SKM-1 (cell line): ENCODE results near the gene BMI1.

Experiments
- DNase-seq: peaks from one replicate; lab custom pipeline; 2025; ENCODE audit not compliant: unreplicated experiment; lab: John Stamatoyannopoulos, UW

The BMI1 gene

DNA sequence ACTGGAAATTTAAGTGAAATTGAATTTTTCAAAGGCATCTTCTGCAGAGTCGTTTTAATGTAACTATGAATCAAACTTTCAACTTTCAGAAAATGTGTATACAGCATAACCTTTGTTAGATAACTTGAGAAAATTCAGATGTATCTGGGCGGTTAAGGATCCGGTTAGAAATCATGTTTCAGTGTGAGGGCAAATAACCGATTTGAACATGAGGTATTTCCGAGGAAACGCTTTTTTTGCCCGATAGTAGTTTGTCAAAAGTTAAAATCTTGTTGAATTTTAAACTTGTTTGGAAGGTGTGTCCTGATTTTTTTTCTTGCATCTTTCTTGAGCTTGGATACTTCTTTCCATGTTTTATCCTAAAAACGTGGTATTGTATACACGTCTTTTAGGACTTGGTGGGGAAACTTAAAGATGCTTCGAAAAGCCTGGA, 1.3 kb upstream of the BMI1 start:
- DNase-seq: no peak

DNA sequence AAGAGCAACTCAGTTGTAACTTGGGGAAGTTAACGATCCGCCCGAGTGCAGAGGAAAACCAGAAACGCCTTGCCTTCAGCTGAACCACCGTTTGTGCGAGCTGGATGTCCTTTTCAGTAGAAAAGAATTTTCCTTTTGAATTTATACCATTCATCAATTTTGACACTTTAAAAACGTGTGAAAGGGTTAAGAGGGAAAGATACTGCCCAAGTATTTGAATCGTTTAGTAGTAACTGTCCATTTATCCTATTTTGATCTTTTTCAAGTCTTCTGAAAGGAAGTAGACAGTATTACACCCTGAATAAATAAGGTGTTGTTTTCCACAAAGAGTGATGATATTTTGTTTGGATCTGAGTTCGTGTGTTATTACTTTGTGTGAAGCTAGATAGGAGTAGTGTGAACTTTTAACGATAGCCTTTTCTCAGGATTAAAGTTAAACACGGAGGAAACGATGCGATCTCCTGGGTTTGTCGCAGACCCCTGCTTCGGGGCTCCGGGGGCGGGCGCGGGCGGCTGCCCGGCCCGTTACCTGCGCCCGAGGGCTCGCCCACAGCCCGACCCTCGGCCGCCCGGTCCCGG, 830 bp upstream of the BMI1 start:
- no peak for DNase-seq

DNA sequence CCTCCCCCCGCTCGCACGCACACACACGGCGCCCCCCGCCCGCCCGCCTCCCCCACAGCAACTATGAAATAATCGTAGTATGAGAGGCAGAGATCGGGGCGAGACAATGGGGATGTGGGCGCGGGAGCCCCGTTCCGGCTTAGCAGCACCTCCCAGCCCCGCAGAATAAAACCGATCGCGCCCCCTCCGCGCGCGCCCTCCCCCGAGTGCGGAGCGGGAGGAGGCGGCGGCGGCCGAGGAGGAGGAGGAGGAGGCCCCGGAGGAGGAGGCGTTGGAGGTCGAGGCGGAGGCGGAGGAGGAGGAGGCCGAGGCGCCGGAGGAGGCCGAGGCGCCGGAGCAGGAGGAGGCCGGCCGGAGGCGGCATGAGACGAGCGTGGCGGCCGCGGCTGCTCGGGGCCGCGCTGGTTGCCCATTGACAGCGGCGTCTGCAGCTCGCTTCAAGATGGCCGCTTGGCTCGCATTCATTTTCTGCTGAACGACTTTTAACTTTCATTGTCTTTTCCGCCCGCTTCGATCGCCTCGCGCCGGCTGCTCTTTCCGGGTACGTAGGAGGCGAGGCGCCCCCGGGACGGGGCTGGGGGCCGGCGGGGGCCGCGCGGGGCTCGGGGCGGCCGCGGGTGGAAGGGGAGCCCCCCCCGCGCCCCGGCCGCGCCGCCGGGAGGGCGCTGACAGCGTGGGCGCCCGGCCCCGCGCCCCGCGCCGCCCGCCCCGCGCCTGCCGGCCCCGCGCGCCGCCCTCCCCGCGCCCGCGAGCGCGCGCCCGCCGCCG, 441 bp downstream of the BMI1 start:
- no peak for DNase-seq

DNA sequence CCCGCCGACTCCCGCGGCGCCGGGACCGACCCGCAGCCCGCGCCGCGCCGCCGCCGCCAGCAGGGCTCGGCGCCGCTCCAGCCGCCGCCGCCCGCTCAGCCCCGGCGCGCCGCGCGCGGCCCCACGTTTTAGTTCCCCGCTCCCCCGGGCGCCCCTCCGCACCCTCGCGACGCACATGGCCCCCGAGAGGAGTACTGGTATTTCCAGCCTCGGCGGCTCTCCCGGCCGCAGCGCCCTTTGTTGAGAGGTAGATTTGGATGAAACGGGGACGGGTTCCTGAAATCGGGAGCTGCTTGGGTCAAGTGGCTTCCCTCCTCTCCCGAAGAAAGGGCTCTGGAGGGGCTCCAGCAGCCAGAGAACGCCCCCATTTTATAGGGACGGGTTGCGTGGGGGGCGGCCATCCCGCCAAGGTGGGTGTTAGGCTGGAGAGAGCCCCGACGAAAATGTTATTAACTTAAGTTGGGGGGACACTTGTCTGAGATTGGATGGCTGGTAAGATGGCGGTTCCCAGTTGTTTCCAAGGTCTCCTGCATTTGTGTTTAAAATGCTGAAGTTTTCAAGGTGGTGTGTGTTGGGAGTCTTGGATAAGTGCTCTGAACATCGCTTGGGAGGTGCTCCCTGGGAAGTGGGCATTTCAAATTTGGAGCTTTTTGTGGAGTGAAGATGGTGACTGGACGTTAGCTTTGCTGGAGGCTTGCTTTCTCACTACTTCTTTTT, 1.2 kb downstream of the BMI1 start:
- no peak for DNase-seq

DNA sequence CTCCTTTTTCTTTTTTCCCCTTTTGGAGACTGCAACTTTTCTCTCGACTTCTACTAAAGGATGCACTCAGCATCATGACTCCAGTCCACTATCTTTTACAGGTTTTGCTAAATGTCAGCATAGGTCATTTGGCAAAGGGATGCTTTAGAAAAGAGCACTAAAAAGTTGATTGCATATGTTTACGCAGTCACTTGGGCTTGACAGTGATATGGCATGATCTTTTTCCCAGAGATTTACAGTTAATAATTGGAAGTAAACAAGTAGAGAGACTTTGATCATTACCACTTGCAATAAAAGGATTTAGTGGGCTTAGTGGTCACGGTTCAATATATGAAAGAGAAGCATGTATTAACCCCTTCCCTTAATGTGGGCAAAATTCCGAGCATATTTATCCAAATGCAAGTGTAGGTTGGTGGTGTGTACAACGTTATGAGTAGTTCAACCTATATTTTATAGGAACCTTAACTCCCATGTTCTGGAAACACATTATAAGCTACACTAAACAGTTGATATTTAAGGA, 1.8 kb downstream of the BMI1 start:
- no peak for DNase-seq

DNA sequence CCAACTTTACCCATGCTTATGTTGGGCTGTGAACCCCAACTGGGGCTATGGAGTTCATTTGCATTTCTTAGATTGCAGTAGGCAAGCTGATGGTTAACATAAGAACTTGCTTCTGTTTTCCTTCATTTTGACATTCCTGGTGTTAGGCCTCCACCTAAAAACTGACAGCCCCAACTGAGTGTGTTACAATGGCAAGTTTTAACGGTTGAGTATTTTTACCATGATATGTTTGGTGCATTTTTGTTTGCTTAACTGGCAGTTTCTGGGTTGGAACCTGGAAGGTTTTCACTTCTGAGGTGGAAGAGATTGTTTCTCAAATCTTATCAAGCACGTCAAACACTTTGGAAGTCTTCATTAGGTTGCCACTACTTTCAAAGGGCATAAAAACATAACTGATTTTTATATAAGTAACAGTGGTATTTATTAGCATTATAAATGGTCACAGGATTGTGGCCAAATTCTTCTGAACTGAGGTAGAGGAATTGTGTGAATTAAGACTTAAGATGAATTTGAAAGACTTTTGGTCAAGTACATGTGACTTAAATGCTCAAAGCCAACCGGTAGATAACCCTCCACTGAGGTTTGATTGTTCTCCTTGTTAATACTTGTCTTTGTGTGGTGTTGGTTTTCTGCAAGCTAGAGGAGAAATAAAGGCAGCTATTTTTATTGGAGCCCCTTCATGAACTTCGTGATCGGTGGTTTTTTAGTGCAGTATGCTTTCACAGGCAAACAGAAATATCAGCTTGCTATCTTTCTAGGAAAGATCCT, 2.8 kb downstream of the BMI1 start:
- no peak for DNase-seq

DNA sequence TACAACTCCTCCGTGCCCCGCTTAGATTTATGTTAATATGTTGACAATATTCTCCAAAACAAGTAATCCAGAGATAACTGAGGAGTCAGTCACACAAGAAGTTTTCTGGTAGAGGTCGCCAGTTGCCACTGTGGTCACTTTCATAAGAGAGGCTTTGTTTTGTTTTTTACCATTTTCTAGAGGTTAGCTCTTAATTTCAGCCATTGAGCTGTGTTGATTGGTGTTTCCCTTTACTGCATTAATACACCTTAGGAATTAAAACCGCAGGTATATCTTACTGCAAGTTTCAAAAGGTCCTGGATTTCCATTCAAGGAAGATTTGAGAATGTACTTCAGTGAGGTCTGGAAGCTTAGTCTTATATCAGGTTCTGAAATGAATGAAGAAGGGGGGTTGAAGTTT, 3.5 kb downstream of the BMI1 start:
- DNase-seq: no peak

DNA sequence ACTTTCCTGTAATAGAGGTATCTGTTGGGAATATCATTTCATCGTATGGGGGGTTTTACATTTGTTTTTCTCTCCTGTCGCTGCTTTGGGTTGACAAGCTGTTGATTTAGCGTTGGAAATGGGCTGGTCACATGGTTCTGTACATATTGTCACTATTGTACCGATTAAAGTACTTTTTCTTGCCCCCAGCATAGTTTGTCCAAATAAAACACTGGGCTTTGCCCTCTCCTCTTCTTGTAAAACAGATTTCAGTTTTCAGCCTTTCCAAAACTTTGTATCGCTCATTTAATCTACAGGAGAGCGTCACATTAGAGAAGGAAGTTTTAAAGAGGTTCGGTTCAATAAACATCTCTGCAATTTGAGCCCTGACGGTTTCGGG, 4.0 kb downstream of the BMI1 start:
- no peak for DNase-seq

DNA sequence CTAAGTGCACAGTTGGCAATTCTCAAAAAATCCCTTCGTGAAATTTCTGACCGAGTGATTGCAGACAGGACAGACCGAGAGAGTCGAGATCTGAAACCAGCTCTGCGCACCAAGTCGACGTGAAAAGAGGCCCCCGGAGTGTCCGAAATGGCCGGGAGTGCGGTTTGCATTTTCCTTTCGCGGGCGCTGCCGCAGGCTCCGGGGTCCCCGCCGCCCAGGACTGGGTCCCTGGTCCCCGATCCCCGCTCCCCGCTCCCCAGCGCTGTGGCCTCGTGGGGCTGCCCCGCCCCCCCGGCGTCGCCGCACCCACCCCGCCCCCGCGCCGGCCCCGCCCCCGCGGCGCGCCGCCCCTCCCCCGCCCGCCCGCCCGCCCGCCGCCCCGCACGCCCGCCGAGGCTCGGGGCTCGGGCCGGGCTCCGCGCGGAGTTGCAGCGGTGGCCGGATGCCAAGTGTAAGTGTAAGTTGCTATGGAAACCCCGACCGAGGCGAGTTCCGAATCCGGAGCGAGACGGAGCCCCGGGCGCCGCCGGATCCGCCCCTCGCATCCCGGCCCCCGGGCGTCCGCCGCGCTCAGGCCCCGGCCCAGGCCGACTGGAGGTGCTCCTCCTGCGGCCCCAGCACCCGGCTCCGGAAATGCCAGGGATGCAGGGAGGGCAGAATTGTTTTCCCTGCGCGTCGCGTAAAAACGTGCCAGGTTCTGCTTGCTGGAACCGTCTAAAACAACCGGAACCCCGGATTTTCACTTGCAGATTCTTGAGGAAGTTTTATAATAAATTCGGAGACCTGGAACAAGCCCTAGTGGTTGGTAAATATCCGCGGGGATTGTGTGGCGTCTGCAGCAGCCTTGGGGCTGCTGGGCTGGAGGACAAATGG, 4.6 kb downstream of the BMI1 start:
- no peak for DNase-seq

DNA sequence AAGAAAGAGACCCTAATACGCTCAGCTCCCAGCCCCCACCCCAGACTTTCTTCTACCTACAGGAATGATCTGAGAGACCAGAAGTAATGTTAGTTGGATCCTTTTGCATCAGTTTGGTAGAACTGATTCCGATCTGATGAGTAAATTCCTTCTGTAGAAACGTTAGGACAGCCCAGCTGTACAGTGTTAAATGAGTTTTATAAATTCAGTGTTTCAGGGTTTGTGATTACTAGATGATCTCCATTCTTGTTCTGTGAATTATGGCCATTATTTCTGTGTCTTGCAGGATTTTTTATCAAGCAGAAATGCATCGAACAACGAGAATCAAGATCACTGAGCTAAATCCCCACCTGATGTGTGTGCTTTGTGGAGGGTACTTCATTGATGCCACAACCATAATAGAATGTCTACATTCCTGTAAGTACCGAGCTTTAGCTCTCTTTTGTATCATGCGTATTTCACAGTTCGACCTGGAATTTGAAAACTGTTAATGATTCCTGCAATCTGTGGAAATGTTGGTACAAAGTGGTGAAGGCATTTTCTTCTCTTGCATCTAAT, 5.3 kb downstream of the BMI1 start:
- no peak for DNase-seq

DNA sequence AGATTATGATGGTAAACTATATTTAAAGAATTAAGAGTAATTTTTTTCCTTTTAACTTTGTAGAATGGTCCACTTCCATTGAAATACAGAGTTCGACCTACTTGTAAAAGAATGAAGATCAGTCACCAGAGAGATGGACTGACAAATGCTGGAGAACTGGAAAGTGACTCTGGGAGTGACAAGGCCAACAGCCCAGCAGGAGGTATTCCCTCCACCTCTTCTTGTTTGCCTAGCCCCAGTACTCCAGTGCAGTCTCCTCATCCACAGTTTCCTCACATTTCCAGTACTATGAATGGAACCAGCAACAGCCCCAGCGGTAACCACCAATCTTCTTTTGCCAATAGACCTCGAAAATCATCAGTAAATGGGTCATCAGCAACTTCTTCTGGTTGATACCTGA, 8.3 kb downstream of the BMI1 start:
- no peak for DNase-seq

DNA sequence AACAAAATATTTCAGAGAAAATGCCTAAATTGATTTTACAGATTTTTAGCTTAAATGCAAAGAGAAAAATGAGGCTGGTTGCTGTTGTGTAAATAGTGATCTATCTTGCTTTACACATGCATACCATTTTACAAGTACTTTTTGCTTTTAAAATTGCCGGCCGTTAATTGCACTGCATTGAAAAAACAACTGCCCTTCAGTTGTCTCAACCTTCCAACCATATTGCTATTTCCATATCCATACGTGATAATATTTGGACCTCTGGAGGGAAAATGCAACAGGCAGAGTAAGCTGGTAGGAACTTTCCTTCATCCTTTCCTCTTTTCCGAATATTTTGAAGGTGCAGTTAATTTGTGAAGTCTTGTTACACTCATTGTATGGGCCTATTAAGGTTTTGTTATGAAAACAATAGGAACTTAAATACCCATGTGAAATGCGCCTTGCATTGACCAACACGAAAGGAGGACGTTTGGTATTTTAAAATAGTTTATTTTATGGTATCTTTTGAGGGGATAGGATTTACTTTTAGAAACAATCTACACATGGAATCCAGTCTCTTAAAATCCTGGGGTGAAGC, 11.3 kb downstream of the BMI1 start:
- DNase-seq: no peak

DNA sequence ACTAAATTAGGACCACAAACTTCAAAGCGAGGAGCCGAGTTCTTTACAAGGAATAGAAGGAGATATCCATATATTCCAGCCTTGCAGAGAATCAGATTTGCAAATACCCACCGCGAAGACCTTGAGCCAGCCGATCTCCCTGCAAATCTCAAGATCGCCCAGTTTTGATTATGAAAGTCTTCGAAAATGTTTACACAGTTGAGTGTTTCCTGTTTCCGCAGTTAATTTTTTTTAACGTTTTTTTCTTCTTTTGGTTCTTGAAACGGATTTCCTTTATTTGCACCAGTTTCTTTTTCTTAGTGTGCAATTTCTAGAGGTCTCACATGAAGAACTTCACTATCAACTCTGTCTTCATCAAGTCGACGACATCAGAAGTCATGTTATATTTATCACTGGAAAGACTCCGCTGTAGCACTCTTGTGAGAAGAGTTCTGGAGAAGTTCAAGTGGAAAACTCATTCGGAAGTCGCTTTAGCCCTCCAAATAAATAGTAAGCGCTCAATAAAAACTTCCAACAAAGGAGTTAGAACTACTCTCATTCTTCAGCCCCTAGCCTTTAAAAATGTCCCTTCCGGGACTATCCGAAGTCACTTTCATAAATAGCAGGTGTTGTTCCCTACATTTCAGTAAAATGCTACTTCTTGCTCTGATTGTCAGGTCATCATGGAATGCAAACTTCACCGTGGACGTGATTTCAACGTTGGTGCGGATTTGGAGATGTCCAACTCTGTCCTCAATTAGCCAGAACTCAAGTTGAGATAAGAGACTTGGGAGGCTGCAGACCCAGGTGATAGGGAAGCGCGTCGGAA, 12.5 kb downstream of the BMI1 start:
- DNase-seq: no peak

DNA sequence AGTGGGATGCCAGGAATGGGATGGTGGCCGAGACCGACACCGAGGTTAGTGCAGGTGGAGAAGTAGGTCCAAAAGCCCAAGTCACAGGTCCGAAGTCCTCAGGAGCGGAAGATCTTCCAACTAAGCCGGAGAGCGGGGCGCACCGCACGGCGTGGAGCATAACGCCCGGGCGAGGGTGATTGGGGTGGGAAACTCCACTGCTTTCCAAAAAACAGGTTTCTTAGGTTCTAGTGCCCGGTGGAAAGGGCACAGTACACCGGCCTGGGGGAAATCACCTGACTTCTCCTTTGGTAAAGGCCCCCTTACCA, 13.0 kb downstream of the BMI1 start:
- DNase-seq: no peak

DNA sequence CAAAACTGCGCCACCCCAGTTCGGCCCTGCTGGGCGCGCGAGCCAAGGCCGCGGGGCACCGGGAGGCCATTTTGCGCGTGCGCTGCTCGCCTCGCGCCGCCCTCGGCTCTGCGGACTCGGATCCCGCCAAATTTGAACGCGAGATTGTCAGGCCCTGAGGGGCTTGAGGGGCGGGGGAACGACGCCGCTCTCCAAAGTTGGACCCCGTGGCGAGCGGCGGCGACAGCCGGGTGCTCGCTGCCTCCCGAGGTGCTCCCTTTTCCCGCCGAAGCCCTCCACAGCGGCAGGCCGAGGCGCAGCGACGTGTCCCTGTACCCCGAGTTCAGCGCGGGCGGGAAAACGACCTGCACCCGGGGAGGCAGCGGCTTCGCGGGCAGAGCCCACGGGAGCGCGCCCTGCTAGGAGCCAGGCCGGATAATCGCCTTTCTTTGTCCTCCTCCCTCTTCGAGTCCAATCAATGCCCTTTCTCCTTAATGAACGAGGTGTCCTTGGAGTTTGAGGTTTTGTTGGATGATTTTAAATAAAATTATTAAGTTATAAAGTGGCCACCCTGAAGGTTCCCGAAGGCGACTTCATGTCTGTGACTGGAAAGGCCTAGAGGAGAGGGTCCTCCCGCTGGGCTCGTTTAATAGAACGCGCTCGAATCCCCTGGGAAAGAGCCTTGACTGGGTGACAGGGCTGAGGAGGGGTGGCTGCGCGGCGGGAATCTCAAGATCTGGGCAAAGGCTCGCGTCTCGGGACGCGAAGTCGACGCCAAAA, 13.7 kb downstream of the BMI1 start:
- no peak for DNase-seq

DNA sequence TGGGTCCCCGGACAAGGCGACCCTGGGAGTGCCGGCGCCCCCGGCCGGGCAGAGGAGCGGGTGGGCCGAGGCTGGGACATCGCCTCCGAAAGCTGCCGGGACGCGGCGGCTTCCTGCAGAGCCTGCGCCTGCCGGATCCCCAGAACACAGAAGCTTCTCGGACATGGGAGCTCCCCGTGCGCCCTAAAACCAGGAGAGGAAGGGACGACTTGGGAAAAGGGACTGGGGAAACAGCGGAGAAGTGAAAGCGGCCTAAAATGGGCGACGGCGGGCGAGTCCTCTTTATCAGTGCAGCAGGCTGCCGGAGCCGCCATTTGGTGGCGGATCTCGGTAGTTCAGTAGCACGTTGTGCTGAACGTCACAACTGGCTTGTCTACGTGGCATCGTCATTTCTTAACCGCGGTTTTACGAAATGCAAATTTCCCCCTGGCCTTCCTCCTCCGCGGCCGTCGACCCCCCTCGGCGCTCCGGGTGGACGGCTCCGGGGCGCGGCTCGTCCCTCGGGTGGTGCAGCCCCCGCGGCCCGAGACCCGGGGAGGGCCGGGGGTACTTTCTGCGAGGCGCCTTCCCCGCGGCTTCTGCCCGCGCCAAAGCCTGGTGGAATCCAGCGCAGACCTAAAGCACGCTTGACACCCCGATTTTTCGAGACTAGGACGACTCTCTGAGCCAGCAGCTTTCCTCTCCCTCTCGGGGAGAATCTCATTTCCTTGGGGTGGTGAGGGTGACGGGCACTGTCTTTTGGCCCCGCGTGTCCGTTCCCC, 14.5 kb downstream of the BMI1 start:
- DNase-seq: no peak

DNA sequence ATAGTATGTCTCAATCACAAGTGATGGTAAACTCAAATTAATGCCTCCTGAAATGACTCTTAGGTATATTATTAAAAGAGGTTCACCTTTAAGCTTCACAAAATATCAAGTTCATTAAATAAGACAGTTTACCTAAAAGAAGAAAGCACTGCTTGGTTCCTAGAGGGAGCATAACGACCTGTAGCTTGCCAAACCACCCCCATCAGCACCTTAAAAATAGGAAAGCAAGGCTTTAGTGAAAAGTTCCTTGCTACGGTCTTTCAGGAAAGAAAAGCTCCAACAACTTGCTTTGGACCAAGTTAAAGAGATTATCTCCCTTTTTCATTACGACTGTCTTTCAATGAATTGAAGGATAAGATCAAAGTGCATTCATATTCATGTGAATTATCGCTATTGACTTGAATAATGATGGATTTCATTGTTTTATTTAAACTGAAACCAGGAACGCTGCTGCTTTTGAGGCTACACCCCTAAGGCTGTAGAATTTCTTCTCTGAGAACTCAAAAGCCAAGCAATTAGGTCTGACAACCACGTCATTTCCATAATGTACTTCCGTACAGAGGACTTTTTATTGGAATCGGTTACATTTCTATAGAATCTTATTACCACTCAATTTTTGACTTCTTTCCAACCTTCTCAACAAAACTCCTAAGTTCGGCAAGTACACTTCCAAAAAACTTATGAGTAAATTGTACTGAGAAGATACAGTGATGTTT, 17.4 kb downstream of the BMI1 start:
- no peak for DNase-seq
